ENCODE measurements around the gene BEST1. TPM values are rescaled to one million over a fixed set of nuclear protein-coding genes. Genes with fewer than 3 reads are reported as not detected.
A peak's percentile ranks its signal among the peaks of the same experiment; 100 is the strongest.

BEST1 gene
- polyA plus RNA-seq, 6 donors from 2014 or later = 1.4 to 3.3 (median 2.6) TPM

GRCh38 chr11:61919705-61920631 lies 30.2 kb upstream of the BEST1 start:
- H3K4me3 Mint-ChIP-seq = no peak overlapping the region
- no peak for ATAC-seq (ENCODE audit: low read depth in 2 of 2)
- H3K27ac Mint-ChIP-seq = no peak overlapping the region
- H3K27me3 Mint-ChIP-seq = peaks cover 41 to 71% (median 70%) of the 10 kb centered on the region in 3 donors
- DNase-seq = no peak
- H3K9me3 Mint-ChIP-seq = no peaks in the 10 kb centered on the region
- H3K4me1 Mint-ChIP-seq = peaks cover 11 to 27% (median 16%) of the 10 kb centered on the region in 3 donors
- peaks cover 0 to 12% of the 10 kb centered on the region in 2 donors for H3K36me3 Mint-ChIP-seq

- H3K27me3 Mint-ChIP-seq = peaks cover 32 to 56% (median 56%) of the 10 kb centered on the region in 3 donors
- ATAC-seq (ENCODE audit: low read depth in 2 of 2) = no peak
- no peak overlapping the region for H3K27ac Mint-ChIP-seq
- H3K4me1 Mint-ChIP-seq = peaks cover 11 to 27% (median 16%) of the 10 kb centered on the region in 3 donors
- no peaks in the 10 kb centered on the region for H3K9me3 Mint-ChIP-seq
- no peak overlapping the region for H3K4me3 Mint-ChIP-seq
- H3K36me3 Mint-ChIP-seq = peaks cover 0 to 12% of the 10 kb centered on the region in 2 donors
- no peak for DNase-seq
These were observed 28.7 kb upstream of the BEST1 start for GRCh38 chr11:61921446-61921845.

- Mint-ChIP-seq H3K4me1 (peaks cover 11 to 26% (median 15%) of the 10 kb centered on the region in 3 donors), H3K27ac (no peak overlapping the region), H3K36me3 (peaks cover 0 to 11% of the 10 kb centered on the region in 2 donors), H3K9me3 (no peaks in the 10 kb centered on the region), H3K4me3 (no peak overlapping the region), H3K27me3 (peaks cover 34 to 58% (median 50%) of the 10 kb centered on the region in 3 donors)
- no peak for DNase-seq
- ATAC-seq (ENCODE audit: low read depth in 2 of 2) = peak in 1 of 2 donors; percentile 59
These were observed 27.6 kb upstream of the BEST1 start for GRCh38 chr11:61922539-61922938.

GRCh38 chr11:61923166-61924063 lies 26.7 kb upstream of the BEST1 start:
- Mint-ChIP-seq H3K27me3 (peaks cover 28 to 55% (median 41%) of the 10 kb centered on the region in 3 donors), H3K4me1 (peaks cover 2 to 17% (median 6%) of the 10 kb centered on the region in 3 donors), H3K9me3 (no peaks in the 10 kb centered on the region), H3K27ac (peak overlapping the region in 1 of 6 donors; percentile 52), H3K4me3 (no peak overlapping the region), H3K36me3 (peaks cover 0 to 2% of the 10 kb centered on the region in 2 donors)
- DNase-seq (no peak), ATAC-seq (ENCODE audit: low read depth in 2 of 2) (peak in 1 of 2 donors; percentile 40)

GRCh38 chr11:61924064-61924455 lies 26.1 kb upstream of the BEST1 start:
- Mint-ChIP-seq H3K27me3 (peaks cover 22 to 49% (median 34%) of the 10 kb centered on the region in 3 donors), H3K36me3 (no peaks in the 10 kb centered on the region), H3K4me1 (peaks cover 0 to 15% (median 5%) of the 10 kb centered on the region in 3 donors), H3K4me3 (no peak overlapping the region), H3K9me3 (no peaks in the 10 kb centered on the region), H3K27ac (peak overlapping the region in 2 of 6 donors; percentile 53 to 58)
- DNase-seq (no peak), ATAC-seq (ENCODE audit: low read depth in 2 of 2) (no peak)

- no peak overlapping the region for H3K4me3 Mint-ChIP-seq
- DNase-seq (no peak), ATAC-seq (ENCODE audit: low read depth in 2 of 2) (no peak)
- peak overlapping the region in 1 of 6 donors; percentile 34 for H3K27ac Mint-ChIP-seq
- H3K27me3 Mint-ChIP-seq = peaks cover 19 to 34% (median 19%) of the 10 kb centered on the region in 3 donors
- H3K36me3 Mint-ChIP-seq = no peaks in the 10 kb centered on the region
- H3K9me3 Mint-ChIP-seq = no peaks in the 10 kb centered on the region
- H3K4me1 Mint-ChIP-seq = peaks cover 0 to 5% (median 4%) of the 10 kb centered on the region in 3 donors
These were observed 24.4 kb upstream of the BEST1 start for GRCh38 chr11:61925736-61926135.

GRCh38 chr11:61926235-61926634 lies 23.9 kb upstream of the BEST1 start:
- no peaks in the 10 kb centered on the region for H3K9me3 Mint-ChIP-seq
- ATAC-seq (ENCODE audit: low read depth in 2 of 2) = no peak
- peaks cover 0 to 5% (median 4%) of the 10 kb centered on the region in 3 donors for H3K4me1 Mint-ChIP-seq
- no peak overlapping the region for H3K27ac Mint-ChIP-seq
- peaks cover 18 to 34% (median 21%) of the 10 kb centered on the region in 3 donors for H3K27me3 Mint-ChIP-seq
- no peaks in the 10 kb centered on the region for H3K36me3 Mint-ChIP-seq
- DNase-seq = no peak
- H3K4me3 Mint-ChIP-seq = no peak overlapping the region

GRCh38 chr11:61927501-61927900 lies 22.6 kb upstream of the BEST1 start:
- H3K36me3 Mint-ChIP-seq = no peaks in the 10 kb centered on the region
- H3K27ac Mint-ChIP-seq = peak overlapping the region in 2 of 6 donors; percentile 39 to 40
- peaks cover 0 to 4% (median 4%) of the 10 kb centered on the region in 3 donors for H3K4me1 Mint-ChIP-seq
- DNase-seq = no peak
- H3K9me3 Mint-ChIP-seq = peaks cover 0 to 1% (median 0%) of the 10 kb centered on the region in 7 donors
- H3K4me3 Mint-ChIP-seq = no peak overlapping the region
- H3K27me3 Mint-ChIP-seq = peaks cover 15 to 32% (median 19%) of the 10 kb centered on the region in 3 donors
- ATAC-seq (ENCODE audit: low read depth in 2 of 2) = no peak

GRCh38 chr11:61928606-61929005 lies 21.5 kb upstream of the BEST1 start:
- peak overlapping the region in 1 of 8 donors; percentile 15 for H3K4me3 Mint-ChIP-seq
- no peak overlapping the region for H3K27ac Mint-ChIP-seq
- ATAC-seq (ENCODE audit: low read depth in 2 of 2) (no peak), DNase-seq (no peak)
- H3K27me3 Mint-ChIP-seq = peaks cover 25 to 35% (median 27%) of the 10 kb centered on the region in 3 donors
- no peaks in the 10 kb centered on the region for H3K4me1 Mint-ChIP-seq
- peaks cover 5 to 9% of the 10 kb centered on the region in 2 donors for H3K36me3 Mint-ChIP-seq
- H3K9me3 Mint-ChIP-seq = peaks cover 2 to 8% (median 6%) of the 10 kb centered on the region in 7 donors

GRCh38 chr11:61930933-61931332 lies 19.2 kb upstream of the BEST1 start:
- H3K4me3 Mint-ChIP-seq = no peak overlapping the region
- H3K27ac Mint-ChIP-seq = no peak overlapping the region
- no peak for ATAC-seq (ENCODE audit: low read depth in 2 of 2)
- H3K36me3 Mint-ChIP-seq = peaks cover 6 to 12% of the 10 kb centered on the region in 2 donors
- peaks cover 22 to 42% (median 29%) of the 10 kb centered on the region in 3 donors for H3K27me3 Mint-ChIP-seq
- no peak for DNase-seq
- H3K9me3 Mint-ChIP-seq = peaks cover 3 to 22% (median 8%) of the 10 kb centered on the region in 7 donors
- no peaks in the 10 kb centered on the region for H3K4me1 Mint-ChIP-seq

- Mint-ChIP-seq H3K27ac (peak overlapping the region in 2 of 6 donors; percentile 29 to 63), H3K4me3 (no peak overlapping the region), H3K9me3 (peaks cover 7 to 45% (median 23%) of the 10 kb centered on the region in 7 donors), H3K27me3 (peaks cover 19 to 50% (median 50%) of the 10 kb centered on the region in 3 donors), H3K36me3 (peaks cover 11 to 32% of the 10 kb centered on the region in 2 donors), H3K4me1 (no peaks in the 10 kb centered on the region)
- no peak for DNase-seq
- ATAC-seq (ENCODE audit: low read depth in 2 of 2) = no peak
These were observed 14.3 kb upstream of the BEST1 start for GRCh38 chr11:61935861-61936260.

GRCh38 chr11:61940466-61940865 lies 9.7 kb upstream of the BEST1 start:
- H3K9me3 Mint-ChIP-seq = peaks cover 5 to 27% (median 17%) of the 10 kb centered on the region in 7 donors
- no peaks in the 10 kb centered on the region for H3K4me1 Mint-ChIP-seq
- H3K27ac Mint-ChIP-seq = no peak overlapping the region
- peaks cover 6 to 23% of the 10 kb centered on the region in 2 donors for H3K36me3 Mint-ChIP-seq
- no peak for DNase-seq
- no peak for ATAC-seq (ENCODE audit: low read depth in 2 of 2)
- H3K27me3 Mint-ChIP-seq = peaks cover 4 to 32% (median 24%) of the 10 kb centered on the region in 3 donors
- no peak overlapping the region for H3K4me3 Mint-ChIP-seq

- Mint-ChIP-seq H3K4me1 (peaks cover 8 to 11% (median 8%) of the 10 kb centered on the region in 3 donors), H3K27me3 (peaks cover 0 to 7% (median 0%) of the 10 kb centered on the region in 3 donors), H3K4me3 (no peak overlapping the region), H3K9me3 (no peaks in the 10 kb centered on the region), H3K36me3 (no peaks in the 10 kb centered on the region), H3K27ac (no peak overlapping the region)
- no peak for DNase-seq
- no peak for ATAC-seq (ENCODE audit: low read depth in 2 of 2)
These were observed 5.0 kb upstream of the BEST1 start for GRCh38 chr11:61945191-61945590.

Data from naive B cell (primary cell).